Activated effector memory CD4-positive, alpha-beta T cell treated with Interleukin-2 at 50 U/mL for 16 hours (primary cell): ENCODE results near the gene MYO1F.
"Not testable (repeated sequence)": the region's sequence is repeated elsewhere in the genome, so short reads cannot be mapped to it uniquely, and the experiment has no call there.

Source experiments
- DNase-seq: peaks from one replicate; pipeline ENCODE4 v3.0.0-alpha.2; 2020

MYO1F gene

GRCh38 chr19:8514505-8515009 lies 62.7 kb downstream of the MYO1F start:
- DNase-seq: not testable (repeated sequence)

GRCh38 chr19:8513687-8514504 lies 63.3 kb downstream of the MYO1F start, which contains the start of gene ZNF414:
Gene ZNF414, minus strand, starts transcription at chr19:8514167. Its CDS starts 121 bp downstream, at chr19:8514046.
- peak; percentile 95 for DNase-seq

GRCh38 chr19:8513036-8513686 lies 64.1 kb downstream of the MYO1F start:
- DNase-seq: no peak

- no peak for DNase-seq
Observed at GRCh38 chr19:8512115-8512967, 64.9 kb downstream of the MYO1F start.

GRCh38 chr19:8511573-8512101 lies 65.6 kb downstream of the MYO1F start:
- DNase-seq: no peak

- DNase-seq: no peak
Observed at GRCh38 chr19:8510589-8511115, 66.6 kb downstream of the MYO1F start.

GRCh38 chr19:8506402-8506957 lies 70.8 kb downstream of the MYO1F start:
- no peak for DNase-seq

GRCh38 chr19:8505680-8506401 lies 71.4 kb downstream of the MYO1F start:
- DNase-seq: peak; percentile 49

- no peak for DNase-seq
Observed at GRCh38 chr19:8504919-8505318, 72.3 kb downstream of the MYO1F start.

- DNase-seq: no peak
Observed at GRCh38 chr19:8504171-8504570, 73.1 kb downstream of the MYO1F start.

- DNase-seq: no peak
Observed at GRCh38 chr19:8503510-8503909, 73.7 kb downstream of the MYO1F start.

GRCh38 chr19:8501981-8502380 lies 75.3 kb downstream of the MYO1F start:
- no peak for DNase-seq

- no peak for DNase-seq
Observed at GRCh38 chr19:8501516-8501915, 75.7 kb downstream of the MYO1F start.

- no peak for DNase-seq
Observed at GRCh38 chr19:8500158-8500557, 77.1 kb downstream of the MYO1F start.

- DNase-seq: no peak
Observed at GRCh38 chr19:8499048-8499833, 78.0 kb downstream of the MYO1F start.

- no peak for DNase-seq
Observed at GRCh38 chr19:8498295-8498694, 78.9 kb downstream of the MYO1F start.

- no peak for DNase-seq
Observed at GRCh38 chr19:8494158-8494557, 83.1 kb downstream of the MYO1F start.

- DNase-seq: no peak
Observed at GRCh38 chr19:8491574-8491973, 85.7 kb downstream of the MYO1F start.

- DNase-seq: no peak
Observed at GRCh38 chr19:8490873-8491272, 86.4 kb downstream of the MYO1F start.

GRCh38 chr19:8490395-8490760 lies 86.9 kb downstream of the MYO1F start:
- no peak for DNase-seq
